HCT116 (cell line): Measurements from ENCODE around the gene UBN1. TPM values are rescaled to one million over a fixed set of nuclear protein-coding genes. Genes with fewer than 3 reads are reported as not detected.

ENCODE experiments used
- ATAC-seq: fragments of 200-7000 bp; cut with Tn5 transposase; 2 replicates; pipeline ENCODE4 v1.9.1; 2020; ENCODE audit warnings: mild to moderate bottlenecking, moderate library complexity
- BruUV-seq: library from RNA; stranded (reverse); fragments of 400-500 nt; replicated peaks from 2 replicates; lab custom pipeline; 2021; lab: Mats Ljungman, UMichigan
- CTCF ChIA-PET: fragments of 300-600 bp; sonication (Branson Sonifier 250); formaldehyde crosslinking; loops from one replicate; lab custom pipeline; 2021; ENCODE audit warnings: antibody characterized with exemption; lab: Charles Lee
- POLR2A ChIA-PET: fragments of 300-600, 350-600 bp; sonication (Branson Sonifier 250); formaldehyde crosslinking; loops from one replicate; lab custom pipeline; 2021; ENCODE audit warnings: antibody characterized with exemption; lab: Charles Lee
- RAD21 ChIA-PET, 2 experiments: fragments of 300-600 bp; sonication (Branson Sonifier 250); formaldehyde crosslinking; loops; one replicate each; lab custom pipeline; 2023; ENCODE audit warnings: low total read pairs in 2 of 2; ENCODE audit not compliant: uncharacterized antibody in 2 of 2, unreplicated experiment in 2 of 2, low non-redundant PET in 1 of 2; lab: Charles Lee
- DNase-seq: peaks from one replicate; pipeline ENCODE4 v3.0.0-alpha.2; 2010; ENCODE audit warnings: low read depth, low spot score
- H2AFZ ChIP-seq: fragments of 200-600 bp; shearing (Covaris generic), sonication (generic); 2 replicates; pipeline ENCODE4 v1.6.1; 2017; ENCODE audit warnings: low read depth, mixed run types, mixed read lengths, antibody characterized with exemption, low read length; ENCODE audit not compliant: poor library complexity, severe bottlenecking
- H3K27ac ChIP-seq: 2 replicates; pipeline ENCODE4 v1.5.1; 2012; ENCODE audit warnings: low read depth, low read length
- H3K27me3 ChIP-seq: fragments of 200-600 bp; sonication (generic); 2 replicates; pipeline ENCODE4 v1.6.1; 2016; ENCODE audit warnings: mixed run types, low read length, mixed read lengths; ENCODE audit not compliant: insufficient read depth
- H3K36me3 ChIP-seq, 2 experiments: fragments of 200-500 bp in 1 of 2; fragments of 200-600 bp in 1 of 2; sonication (Bioruptor generic) in 1 of 2; sonication (generic) in 1 of 2; 2 replicates each; pipeline versions ENCODE4 v1.5.1 to v1.6.1; 2014 to 2016; ENCODE audit warnings: low read length in 2 of 2, inconsistent platforms in 1 of 2, mixed read lengths in 1 of 2, mixed run types in 1 of 2; ENCODE audit not compliant: insufficient read depth in 2 of 2, control insufficient read depth in 1 of 2
- H3K4me1 ChIP-seq, 2 experiments: fragments of 200-600 bp in 1 of 2; sonication (generic) in 1 of 2; 2 replicates each; pipeline versions ENCODE4 v1.5.1 to v1.6.1; 2012 to 2017; ENCODE audit warnings: low read length in 2 of 2, inconsistent platforms in 1 of 2, mild to moderate bottlenecking in 1 of 2, mixed read lengths in 1 of 2, mixed run types in 1 of 2, moderate library complexity in 1 of 2; ENCODE audit not compliant: insufficient read depth in 2 of 2, control insufficient read depth in 1 of 2
- H3K4me2 ChIP-seq: fragments of 200-600 bp; sonication (generic); 2 replicates; pipeline ENCODE4 v1.6.1; 2017; ENCODE audit warnings: mixed run types, low read length, mixed read lengths
- H3K4me3 ChIP-seq, 2 experiments: fragments of 200-600 bp in 1 of 2; sonication (generic) in 1 of 2; replicated peaks in 1 of 2; 2 replicates each; pipeline ENCODE4 v1.5.1; 2011 to 2016; ENCODE audit warnings: low read length in 2 of 2, control low read depth in 1 of 2, low read depth in 1 of 2, mild to moderate bottlenecking in 1 of 2, mixed read lengths in 1 of 2, mixed run types in 1 of 2
- H3K79me2 ChIP-seq: fragments of 200-600 bp; sonication (generic); 2 replicates; pipeline ENCODE4 v1.6.1; 2017; ENCODE audit warnings: mild to moderate bottlenecking, mixed run types, low read length, moderate library complexity, mixed read lengths; ENCODE audit not compliant: insufficient read depth
- H3K9ac ChIP-seq: fragments of 200-600 bp; sonication (generic); 2 replicates; pipeline ENCODE4 v1.6.1; 2016; ENCODE audit warnings: low read length, mixed read lengths
- H3K9me2 ChIP-seq: fragments of 200-600 bp; sonication (generic), shearing (Covaris generic); 2 replicates; pipeline ENCODE4 v1.6.1; 2017; ENCODE audit warnings: mixed run types, mild to moderate bottlenecking, moderate library complexity; ENCODE audit not compliant: insufficient read depth
- H3K9me3 ChIP-seq, 2 experiments: fragments of 200-500 bp in 1 of 2; fragments of 200-600 bp in 1 of 2; sonication (Bioruptor generic) in 1 of 2; sonication (generic) in 1 of 2; 2 replicates each; pipeline ENCODE4 v1.6.1; 2014 to 2017; ENCODE audit warnings: low read length in 2 of 2, mixed read lengths in 2 of 2, inconsistent platforms in 1 of 2, low read depth in 1 of 2, mild to moderate bottlenecking in 1 of 2, mixed run types in 1 of 2, moderate library complexity in 1 of 2; ENCODE audit not compliant: control insufficient read depth in 1 of 2, insufficient read depth in 1 of 2
- H4K20me1 ChIP-seq: fragments of 200-600 bp; sonication (generic), shearing (Covaris generic); 2 replicates; pipeline ENCODE4 v1.6.1; 2017; ENCODE audit warnings: mixed run types, mild to moderate bottlenecking, moderate library complexity; ENCODE audit not compliant: insufficient read depth
- CTCF ChIP-seq, 3 experiments: fragments of 200-600 bp in 1 of 3; sonication (generic) in 1 of 3; IDR thresholded peaks in 2 of 3; conservative IDR thresholded peaks in 1 of 3; 2 replicates each; pipeline ENCODE4 v1.5.1; 2012 to 2017; ENCODE audit warnings: low read depth in 2 of 3, low read length in 2 of 3, antibody characterized with exemption in 1 of 3, borderline replicate concordance in 1 of 3, control low read depth in 1 of 3, mild to moderate bottlenecking in 1 of 3, mixed read lengths in 1 of 3, mixed run types in 1 of 3, moderate library complexity in 1 of 3; ENCODE audit not compliant: insufficient read depth in 1 of 3
- ELF1 ChIP-seq: IDR thresholded peaks from 2 replicates; pipeline ENCODE4 v1.6.1; 2012; ENCODE audit warnings: low read depth, borderline replicate concordance
- EZH2 ChIP-seq: fragments of 200-600 bp; sonication (generic); IDR thresholded peaks from 2 replicates; pipeline ENCODE4 v1.6.1; 2017; ENCODE audit warnings: antibody characterized with exemption, mixed run types
- EZH2phosphoT487 ChIP-seq: fragments of 200-600 bp; IDR thresholded peaks from 2 replicates; pipeline ENCODE4 v1.6.1; 2018; ENCODE audit warnings: antibody characterized with exemption, borderline replicate concordance
- POLR2A ChIP-seq: IDR thresholded peaks from 2 replicates; pipeline ENCODE4 v1.7.0; 2011; ENCODE audit warnings: borderline replicate concordance; ENCODE audit not compliant: insufficient read depth, insufficient read length; ENCODE audit errors: extremely low read depth
- RAD21 ChIP-seq: IDR thresholded peaks from 2 replicates; pipeline ENCODE4 v1.6.1; 2012; ENCODE audit warnings: low read depth, mild to moderate bottlenecking
- REST ChIP-seq: IDR thresholded peaks from 2 replicates; pipeline ENCODE4 v1.6.1; 2012; ENCODE audit warnings: low read depth
- SP1 ChIP-seq: IDR thresholded peaks from 2 replicates; pipeline ENCODE4 v1.6.1; 2012; ENCODE audit warnings: low read depth
- SRF ChIP-seq: IDR thresholded peaks from 2 replicates; pipeline ENCODE4 v1.6.1; 2012; ENCODE audit warnings: low read depth
- TCF7L2 ChIP-seq: IDR thresholded peaks from 2 replicates; pipeline ENCODE4 v1.7.0; 2011; ENCODE audit warnings: borderline replicate concordance, inconsistent platforms; ENCODE audit not compliant: insufficient read depth, insufficient read length; ENCODE audit errors: extremely low read depth
- YY1 ChIP-seq: IDR thresholded peaks from 2 replicates; pipeline ENCODE4 v1.6.1; 2011; ENCODE audit warnings: low read length, low read depth, moderate library complexity, mild to moderate bottlenecking; ENCODE audit not compliant: insufficient replicate concordance; ENCODE audit errors: extremely low read depth
- ZNF274 ChIP-seq: fragments of 200-500 bp; sonication (Bioruptor generic); IDR thresholded peaks from 2 replicates; pipeline ENCODE4 v1.6.1; 2014; ENCODE audit warnings: mild to moderate bottlenecking, low read depth, low read length, inconsistent platforms
- intact Hi-C: fragments of 100-400 bp; cut with micrococcal nuclease; formaldehyde crosslinking; loops from 2 replicates; pipeline ENCODE4 v1.10.0; 2022
- total RNA-seq: library from RNA; stranded (reverse); gene quantifications from one replicate; pipeline ENCODE4 v1.2.1, GENCODE V29; 2021; ENCODE audit not compliant: unreplicated experiment

The UBN1 gene
- total RNA-seq, 1 experiment from 2014 or later: 31.9 TPM

- no peak for TF ChIP-seq CTCF (IDR thresholded peaks at IDR 0.05 in 2 of 3, conservative IDR thresholded peaks at IDR 0.05 in 1 of 3; ENCODE audit: borderline replicate concordance in 1 of 3, insufficient read depth in 1 of 3, low read depth in 2 of 3, low read length in 2 of 3)
- no peak for TF ChIP-seq SP1
- TF ChIP-seq YY1: no peak
- no peak for TF ChIP-seq RAD21
Measured at GRCh38 chr16:4820652-4821051, 26.6 kb upstream of the UBN1 start (continued).

DNA sequence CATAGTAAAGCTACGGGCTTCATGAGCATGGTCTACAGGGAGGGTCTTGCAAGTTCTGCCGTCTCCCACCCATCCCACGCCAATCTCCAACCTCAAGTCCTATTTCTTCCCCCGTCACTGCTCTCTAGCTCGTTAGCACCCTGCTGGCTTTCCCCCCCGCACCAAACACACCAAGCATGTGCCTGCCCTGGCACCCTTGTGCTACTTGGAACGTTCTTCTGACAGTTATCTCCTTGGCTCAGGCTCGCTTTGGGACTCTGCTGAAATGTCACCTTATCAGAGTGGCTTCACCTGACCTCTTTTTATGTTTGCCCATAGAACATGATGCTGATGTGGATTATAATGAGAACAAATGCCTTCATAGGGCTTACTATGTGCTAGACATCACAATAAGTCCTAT, 22.1 kb upstream of the UBN1 start:
- Histone ChIP-seq H3K79me2 (peaks cover 7% of the 10 kb centered on the region; the same call in 1 of the 2 replicates), H3K27ac (no peak overlapping the region), H3K9me2 (no peaks in the 10 kb centered on the region), H3K27me3 (no peaks in the 10 kb centered on the region), H2AFZ (no peak overlapping the region), H3K36me3 (peaks cover 56 to 64% of the 10 kb centered on the region in 2 experiments), H3K4me2 (no peak overlapping the region), H4K20me1 (no peaks in the 10 kb centered on the region), H3K4me3 (no peak overlapping the region), H3K9me3 (no peaks in the 10 kb centered on the region), H3K9ac (no peak overlapping the region), H3K4me1 (no peaks in the 10 kb centered on the region)
- intact Hi-C loops: no loop called here
- no TSS peak for BruUV-seq
- POLR2A ChIA-PET: no interaction called here
- RAD21 ChIA-PET: no interaction called here
- ATAC-seq (no peak), DNase-seq (no peak)
- TF ChIP-seq EZH2 (no peak), TCF7L2 (no peak), ELF1 (no peak), ZNF274 (no peak), CTCF (IDR thresholded peaks at IDR 0.05 in 2 of 3, conservative IDR thresholded peaks at IDR 0.05 in 1 of 3; ENCODE audit: borderline replicate concordance in 1 of 3, insufficient read depth in 1 of 3, low read depth in 2 of 3, low read length in 2 of 3) (no peak), EZH2phosphoT487 (no peak), REST (no peak), POLR2A (no peak), RAD21 (no peak), SRF (no peak)
- CTCF ChIA-PET: no interaction called here
